ENCODE data around the gene MMP15.

DNA sequence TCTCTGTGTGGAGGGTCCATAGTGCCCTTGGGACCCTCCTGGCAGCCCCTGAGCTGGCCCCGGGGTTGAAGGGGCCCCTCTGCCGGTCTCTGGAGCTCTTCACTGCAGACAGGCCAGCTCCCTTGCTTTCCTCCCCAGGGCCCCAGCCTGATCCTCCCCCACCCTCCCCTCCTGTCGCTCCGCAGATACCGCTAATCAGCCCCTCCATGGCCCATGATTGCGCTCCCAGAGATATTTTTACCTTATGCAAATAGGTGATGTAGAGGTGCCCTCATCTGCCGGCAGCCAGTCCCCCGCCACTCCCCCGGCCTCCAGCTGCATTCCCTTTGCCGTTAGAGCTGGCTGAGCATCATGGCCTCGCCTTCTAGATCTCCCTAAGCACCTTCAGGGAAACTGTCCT is 9.2 kb downstream of the MMP15 start:
- TF ChIP-seq, protein P1, sequence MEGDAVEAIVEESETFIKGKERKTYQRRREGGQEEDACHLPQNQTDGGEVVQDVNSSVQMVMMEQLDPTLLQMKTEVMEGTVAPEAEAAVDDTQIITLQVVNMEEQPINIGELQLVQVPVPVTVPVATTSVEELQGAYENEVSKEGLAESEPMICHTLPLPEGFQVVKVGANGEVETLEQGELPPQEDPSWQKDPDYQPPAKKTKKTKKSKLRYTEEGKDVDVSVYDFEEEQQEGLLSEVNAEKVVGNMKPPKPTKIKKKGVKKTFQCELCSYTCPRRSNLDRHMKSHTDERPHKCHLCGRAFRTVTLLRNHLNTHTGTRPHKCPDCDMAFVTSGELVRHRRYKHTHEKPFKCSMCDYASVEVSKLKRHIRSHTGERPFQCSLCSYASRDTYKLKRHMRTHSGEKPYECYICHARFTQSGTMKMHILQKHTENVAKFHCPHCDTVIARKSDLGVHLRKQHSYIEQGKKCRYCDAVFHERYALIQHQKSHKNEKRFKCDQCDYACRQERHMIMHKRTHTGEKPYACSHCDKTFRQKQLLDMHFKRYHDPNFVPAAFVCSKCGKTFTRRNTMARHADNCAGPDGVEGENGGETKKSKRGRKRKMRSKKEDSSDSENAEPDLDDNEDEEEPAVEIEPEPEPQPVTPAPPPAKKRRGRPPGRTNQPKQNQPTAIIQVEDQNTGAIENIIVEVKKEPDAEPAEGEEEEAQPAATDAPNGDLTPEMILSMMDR (IDR thresholded peaks at IDR 0.05): no peak
- TF ChIP-seq POLR2A (IDR thresholded peaks at IDR 0.05) (no peak), EP300 (IDR thresholded peaks at IDR 0.05) (no peak)
